Endometrial microvascular endothelial cells (primary cell): ENCODE data around the gene ANKMY2. TPM values are rescaled to one million over a fixed set of nuclear protein-coding genes. Genes with fewer than 3 reads are reported as not detected.

Source experiments
- in situ Hi-C: cut with HindIII; loops from 2 replicates; pipeline ENCODE4 v1.10.0; 2017; ENCODE audit warnings: low sequenced_read_pairs, low pct_unique_long_range_greater_than_20kb; ENCODE audit errors: inconsistent ontology term
- total RNA-seq: library from RNA; depleted of rRNA; stranded (reverse); fragments of >200 nt; gene quantifications from one replicate; pipeline ENCODE4 v1.2.3, GENCODE V29; 2015; ENCODE audit errors: inconsistent ontology term

ANKMY2 gene
- total RNA-seq, 1 donor from 2014 or later = 7.6 TPM

GRCh38 chr7:16550671-16551070 is 94.9 kb downstream of the ANKMY2 start:
- in situ Hi-C loops = no loop called here

Other genes with a start within 250 kb of the ANKMY2 start
- 0.93 TPM for gene CRPPA, start 224.2 kb downstream of the ANKMY2 start, total RNA-seq
- not detected for gene SOSTDC1, start 180.0 kb downstream of the ANKMY2 start, total RNA-seq
- gene LRRC72, start 118.9 kb downstream of the ANKMY2 start, total RNA-seq = not detected
- 132 TPM for gene BZW2, start 427 bp upstream of the ANKMY2 start, total RNA-seq
- gene TSPAN13, start 108.0 kb upstream of the ANKMY2 start, total RNA-seq = 46.4 TPM
- not detected for gene AGR2, start 159.2 kb upstream of the ANKMY2 start, total RNA-seq
- not detected for gene AGR3, start 236.2 kb upstream of the ANKMY2 start, total RNA-seq